Right ventricle myocardium superior (tissue), 1 donor: ENCODE data around the gene GBP4. TPM values are rescaled to one million over a fixed set of nuclear protein-coding genes. Genes with fewer than 3 reads are reported as not detected.

Experiments used
- ATAC-seq: fragments of 200-7000 bp; cut with Tn5 transposase; one replicate; pipeline ENCODE4 v1.9.1; 2020; ENCODE audit warnings: mild to moderate bottlenecking; ENCODE audit not compliant: poor library complexity
- DNase-seq: peaks from one replicate; pipeline ENCODE4 v3.0.0-alpha.2; 2020
- intact Hi-C: fragments of 100-400 bp; cut with DNase I; formaldehyde crosslinking; loops from one replicate; pipeline ENCODE4 v1.11.2; 2022
- total RNA-seq: library from RNA; stranded (reverse); fragmentation: NEBNext Ultra II Directional; extraction: Animal tissue kit (Norgen Biotek cat#: 25700); gene quantifications from one replicate; pipeline ENCODE4 v1.2.1, GENCODE V29; 2021
- donor health status: DM: no; HTN: yes; CAD: no; lungs with severe emphysema.

Gene GBP4
- total RNA-seq, 1 donor from 2014 or later, result 7.4 TPM

- DNase-seq, result no peak
- intact Hi-C loops, result no loop called here
These were observed 24.3 kb downstream of the GBP4 start for GRCh38 chr1:89174491-89174890.

DNA sequence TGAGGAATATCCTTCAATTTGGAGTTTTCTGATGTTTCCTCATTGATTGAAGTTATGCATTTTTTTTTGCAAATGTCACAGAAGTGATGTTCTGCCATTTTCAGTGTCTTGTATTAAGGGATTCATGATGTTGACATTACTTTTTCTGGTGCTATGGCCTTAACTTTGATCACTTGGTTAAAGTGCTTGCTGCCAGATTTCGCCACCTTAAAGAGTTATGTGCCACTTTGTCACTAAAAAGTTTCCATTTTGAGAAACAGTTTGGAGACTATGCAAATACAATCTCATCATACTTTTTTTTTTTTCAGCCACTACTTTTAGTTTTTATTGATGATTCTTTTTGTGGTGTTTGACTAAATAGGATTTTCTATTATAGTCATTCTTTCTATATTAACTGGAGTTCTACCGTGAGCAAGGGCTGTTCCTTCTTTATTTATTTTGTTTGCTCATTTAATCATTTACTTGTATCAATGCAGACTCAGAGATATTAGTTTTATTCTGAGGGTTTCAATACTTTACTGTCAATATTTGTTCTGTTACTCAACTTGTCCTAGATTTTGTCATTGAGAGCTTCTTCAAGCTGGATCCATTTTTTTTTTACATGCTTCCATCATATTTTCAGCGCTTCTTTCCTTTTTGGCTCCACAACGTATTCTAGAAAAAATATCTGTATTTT is 26.1 kb downstream of the GBP4 start:
- DNase-seq (no peak), ATAC-seq (no peak)
- intact Hi-C loops, result no loop called here

More at GRCh38 chr1:89174491-89174890, 24.3 kb downstream of the GBP4 start:
- no peak for ATAC-seq

- DNase-seq (no peak), ATAC-seq (no peak)
- intact Hi-C loops, result no loop called here
These were observed 27.7 kb downstream of the GBP4 start for GRCh38 chr1:89171067-89171438.

DNA sequence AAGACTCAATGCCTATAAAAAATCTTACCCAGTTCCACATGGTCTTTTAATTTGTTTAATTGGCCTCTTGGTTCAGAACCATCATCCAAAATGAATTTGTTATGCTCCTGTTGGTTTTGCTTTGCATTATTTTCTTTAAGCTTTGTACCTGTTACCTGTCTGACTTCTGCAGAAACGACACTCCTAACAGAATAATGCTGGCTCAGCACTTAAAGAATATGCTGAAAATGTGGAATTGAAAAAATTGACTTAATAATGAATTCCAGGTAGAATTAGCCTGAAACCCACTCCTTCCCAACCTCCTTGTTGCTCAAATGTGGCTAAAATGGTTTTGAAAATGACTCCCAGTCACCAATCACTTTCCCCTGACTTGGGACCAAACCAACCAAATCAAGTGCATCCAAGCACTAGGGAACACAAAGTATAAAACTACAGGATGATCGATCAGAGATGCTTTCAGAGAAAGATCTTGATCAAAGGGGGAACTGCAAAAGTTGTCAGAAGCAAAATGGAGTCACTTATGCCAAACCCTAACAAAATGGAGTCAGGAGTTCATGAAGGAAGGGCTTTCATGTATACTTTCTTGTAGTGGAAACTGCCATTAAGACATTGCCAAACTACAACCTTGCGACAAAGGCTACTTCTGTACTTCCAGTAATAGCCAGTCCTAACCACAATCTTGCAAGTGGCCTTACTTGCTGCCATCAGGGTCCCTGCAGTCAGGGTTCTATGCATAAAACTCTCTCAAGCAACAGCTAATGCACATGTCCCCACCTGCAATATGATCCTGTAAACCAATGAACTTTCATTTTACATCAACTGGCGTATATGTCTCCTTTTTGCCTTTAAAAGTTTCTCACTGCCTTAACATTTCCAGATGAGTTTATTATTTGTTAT is 28.3 kb downstream of the GBP4 start:
- no peak for DNase-seq
- intact Hi-C loops, result no loop called here
- ATAC-seq, result no peak

DNA sequence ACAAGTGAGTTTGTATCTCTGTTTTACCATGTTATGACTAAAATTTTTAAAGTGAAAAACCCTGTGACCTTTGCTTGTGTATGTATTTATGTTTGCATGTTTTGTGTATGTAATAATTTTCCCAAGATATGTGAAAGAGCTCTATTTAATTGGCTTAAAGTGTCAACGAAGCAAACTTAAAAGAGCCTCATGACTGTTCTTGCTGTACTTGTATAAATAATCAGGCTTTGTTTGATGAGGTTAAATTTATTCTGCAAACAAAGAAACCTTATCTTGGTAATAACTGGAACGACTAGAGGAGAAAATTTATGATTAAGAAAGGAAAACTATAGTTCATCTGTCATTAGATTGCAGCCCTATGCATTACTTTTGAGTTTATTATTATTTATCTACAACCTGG is 29.6 kb downstream of the GBP4 start:
- no peak for DNase-seq
- no peak for ATAC-seq
- intact Hi-C loops, result no loop called here

- ATAC-seq (no peak), DNase-seq (no peak)
- intact Hi-C loops, result no loop called here
These were observed 31.0 kb downstream of the GBP4 start for GRCh38 chr1:89167590-89168230.

- ATAC-seq (no peak), DNase-seq (no peak)
- intact Hi-C loops, result no loop called here
These were observed 32.0 kb downstream of the GBP4 start for GRCh38 chr1:89166705-89167104.

DNA sequence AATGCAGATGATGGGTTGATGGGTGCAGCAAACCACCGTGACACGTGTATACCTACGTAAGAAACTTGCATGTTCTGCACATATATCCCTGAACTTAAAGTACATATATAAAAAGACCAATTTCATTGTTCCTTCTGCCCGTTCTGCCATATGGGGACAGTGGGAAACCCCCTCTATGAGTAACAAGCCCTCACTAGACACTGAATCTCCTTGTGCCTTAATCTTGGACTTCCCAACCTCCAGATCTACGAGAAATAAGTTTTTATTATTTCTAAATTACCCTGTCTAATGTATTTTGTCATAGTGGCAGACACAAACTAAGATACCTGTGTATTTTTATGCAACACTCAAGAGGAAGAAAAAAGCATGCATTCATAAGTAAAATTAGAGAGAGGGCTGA is 32.9 kb downstream of the GBP4 start:
- no peak for DNase-seq
- intact Hi-C loops, result no loop called here
- ATAC-seq, result no peak

DNA sequence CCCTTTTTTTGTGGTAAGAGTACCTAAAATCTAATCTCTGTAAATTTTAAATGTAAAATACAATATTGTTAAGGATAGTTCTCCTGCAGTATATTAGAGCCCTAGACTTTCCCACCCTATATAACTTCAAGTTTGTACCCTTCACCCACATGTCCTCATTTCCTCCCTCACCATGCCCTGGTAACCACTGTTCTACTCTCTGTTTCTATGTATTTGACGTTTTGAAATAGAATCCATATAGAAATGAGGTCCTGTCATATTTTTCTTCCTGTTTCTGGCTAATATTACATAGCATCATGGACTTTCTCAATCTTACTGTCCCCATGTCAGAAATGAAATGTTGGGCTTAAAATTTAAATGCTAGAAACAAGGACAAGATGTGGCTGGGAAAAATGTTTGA is 47.7 kb downstream of the GBP4 start:
- intact Hi-C loops, result no loop called here
- no peak for DNase-seq
- no peak for ATAC-seq

GRCh38 chr1:89149976-89150375 is 48.8 kb downstream of the GBP4 start:
- no peak for ATAC-seq
- no peak for DNase-seq
- intact Hi-C loops, result no loop called here

DNA sequence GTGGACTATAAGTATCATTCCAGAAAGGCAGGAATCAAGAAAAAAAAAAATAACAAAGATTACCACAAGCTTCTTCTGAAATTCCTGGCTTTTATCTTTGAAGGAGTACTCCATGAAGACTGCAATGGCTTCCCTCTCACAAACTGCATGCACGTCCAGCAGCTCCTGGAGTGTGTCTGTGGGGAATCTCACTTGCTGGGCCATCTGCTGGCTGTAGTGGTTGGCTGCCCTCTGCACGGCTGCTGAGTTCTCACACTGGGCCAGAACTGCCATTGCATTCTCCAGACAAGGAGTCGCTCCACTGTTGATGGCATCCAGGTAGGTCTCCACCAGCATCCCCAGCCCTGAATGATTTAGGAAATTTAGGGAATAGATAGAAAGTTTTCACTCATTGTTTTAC is 49.5 kb downstream of the GBP4 start:
- ATAC-seq (peak; percentile 53), DNase-seq (peak; percentile 44)
- intact Hi-C loops, result no loop called here

DNA sequence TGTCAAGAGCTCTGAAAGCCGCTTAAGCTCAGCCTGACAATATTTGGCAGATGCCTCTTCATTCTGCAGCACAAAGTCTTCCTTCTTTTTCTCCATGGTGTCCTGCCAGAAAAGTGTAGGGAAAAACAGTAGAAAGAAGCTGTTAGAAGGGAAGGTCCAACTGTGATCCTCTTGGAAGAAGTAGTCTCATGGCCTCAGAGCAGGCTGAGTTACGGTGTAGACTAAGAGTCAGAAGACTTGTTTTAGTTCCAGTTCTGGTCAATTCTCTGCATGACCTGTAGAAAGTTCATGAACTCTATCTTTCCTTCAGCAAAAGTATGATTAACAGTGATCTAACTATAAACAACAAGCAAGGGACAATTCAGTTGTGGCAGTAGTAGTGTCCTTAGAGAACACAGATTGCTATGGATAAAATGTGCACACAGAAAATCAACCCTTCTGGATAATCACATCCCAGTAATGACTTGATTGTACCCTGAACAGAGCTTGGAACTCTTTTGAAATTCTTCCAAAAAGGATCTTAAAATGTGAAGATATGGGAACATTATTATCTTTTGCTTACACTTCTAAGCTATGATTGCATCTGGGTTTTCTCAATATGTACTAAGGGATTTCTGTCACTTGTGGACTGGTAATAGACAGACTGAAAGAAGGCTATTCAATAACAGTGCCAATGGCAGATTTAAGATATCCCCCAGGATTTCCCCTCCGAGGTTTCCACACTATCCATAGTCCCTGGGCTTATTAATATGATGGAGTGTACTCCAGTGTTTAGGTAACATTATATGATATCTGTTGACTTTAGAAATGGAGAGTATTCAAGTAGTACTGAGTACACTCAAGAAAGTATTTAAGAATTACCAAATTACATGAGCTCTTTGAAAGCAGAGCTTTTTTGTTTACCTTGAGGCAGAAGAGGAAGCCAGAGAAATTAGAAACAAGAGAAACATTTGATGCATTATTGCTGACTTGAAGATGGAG is 50.8 kb downstream of the GBP4 start:
- intact Hi-C loops, result no loop called here
- DNase-seq, result no peak
- ATAC-seq, result no peak

DNA sequence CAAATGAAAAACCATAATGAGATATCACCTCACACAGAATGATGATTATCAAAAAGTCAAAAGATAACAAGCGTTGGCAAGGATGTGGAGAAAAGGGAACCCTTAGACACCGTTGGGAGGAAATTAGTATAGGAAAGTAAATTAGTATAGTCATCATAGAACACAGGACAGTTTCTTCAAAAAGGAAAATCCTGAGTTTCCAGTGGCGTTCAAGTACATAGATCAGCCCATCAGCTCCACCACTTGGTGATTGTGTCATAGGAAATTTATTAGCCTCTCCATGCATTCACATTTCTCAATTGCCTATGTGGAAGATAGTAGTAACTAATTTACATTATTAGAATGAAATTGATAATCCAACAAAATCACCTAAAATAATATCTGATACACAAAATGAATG is 52.0 kb downstream of the GBP4 start:
- intact Hi-C loops, result no loop called here
- no peak for ATAC-seq

GRCh38 chr1:89143484-89143883 is 55.3 kb downstream of the GBP4 start:
- ATAC-seq, result no peak
- no peak for DNase-seq
- intact Hi-C loops, result no loop called here

More for the DNA sequence above, 52.0 kb downstream of the GBP4 start:
- DNase-seq, result no peak

DNA sequence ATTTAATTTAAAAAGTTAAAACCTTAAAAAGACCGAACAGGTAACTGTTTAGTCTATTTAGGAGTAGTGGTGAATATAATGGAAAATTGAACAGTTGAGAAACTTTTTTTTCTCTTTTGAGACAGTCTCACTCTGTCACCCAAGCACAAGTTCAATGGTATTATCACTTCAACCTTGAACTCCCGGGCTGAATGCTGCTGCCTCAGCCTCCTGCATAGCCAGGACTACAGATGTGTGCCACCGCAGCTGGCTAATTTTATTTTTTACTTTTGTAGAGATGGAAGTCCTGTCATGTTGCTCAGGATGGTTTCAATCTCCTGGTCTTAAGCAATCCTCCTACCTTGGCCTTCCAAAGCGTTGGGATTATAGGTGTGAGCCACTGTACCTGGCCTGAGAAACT is 56.6 kb downstream of the GBP4 start:
- intact Hi-C loops, result no loop called here
- no peak for ATAC-seq
- no peak for DNase-seq

GRCh38 chr1:89133747-89134146 is 65.0 kb downstream of the GBP4 start:
- ATAC-seq (no peak), DNase-seq (no peak)
- intact Hi-C loops, result no loop called here
